Measurements from ENCODE around the gene MRPL21. TPM values are rescaled to one million over a fixed set of nuclear protein-coding genes. Genes with fewer than 3 reads are reported as not detected.

MRPL21 gene
- total RNA-seq, 4 donors from 2014 or later: 40.4 to 70.0 (median 52.8) TPM

DNA sequence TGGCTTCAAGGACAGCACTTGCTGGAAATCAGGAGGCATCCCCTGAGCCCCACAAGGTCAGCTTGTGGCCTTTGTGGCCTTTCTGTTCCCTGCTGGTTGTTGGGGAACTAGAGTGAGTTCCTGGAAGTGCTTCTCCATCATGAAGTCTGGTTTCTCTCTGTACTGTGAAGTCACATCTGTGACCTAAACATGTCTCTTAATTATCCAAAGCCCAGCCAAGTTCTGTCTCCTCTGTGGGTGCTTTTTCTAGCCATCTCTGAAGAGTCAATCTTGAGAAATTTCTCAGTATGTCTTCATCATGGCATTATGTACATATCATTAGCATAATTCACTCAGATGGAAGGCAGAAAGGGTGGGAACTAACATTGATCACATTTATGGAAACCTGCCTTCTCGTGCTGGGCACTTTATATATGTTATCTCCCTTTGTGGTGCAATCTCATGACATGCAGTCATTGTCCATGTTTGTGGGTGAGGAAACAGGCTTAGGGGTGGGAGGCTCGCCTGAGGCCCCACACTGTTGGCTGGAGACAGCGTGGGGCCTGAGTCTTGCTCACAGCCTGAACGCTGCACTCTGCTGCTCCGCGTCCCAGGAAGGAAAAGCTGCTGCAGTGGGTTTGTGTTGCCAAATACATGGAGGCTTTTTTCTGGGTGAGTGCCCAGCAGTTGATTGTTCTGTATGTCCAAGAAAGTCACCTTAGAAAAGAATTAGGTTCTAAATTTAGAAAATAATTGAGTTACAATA, 24.7 kb upstream of the MRPL21 start:
- TF ChIP-seq POLR2AphosphoS5 (IDR thresholded peaks at IDR 0.05): peak; percentile 91
- no peak for TF ChIP-seq EP300 (IDR thresholded peaks at IDR 0.05)

DNA sequence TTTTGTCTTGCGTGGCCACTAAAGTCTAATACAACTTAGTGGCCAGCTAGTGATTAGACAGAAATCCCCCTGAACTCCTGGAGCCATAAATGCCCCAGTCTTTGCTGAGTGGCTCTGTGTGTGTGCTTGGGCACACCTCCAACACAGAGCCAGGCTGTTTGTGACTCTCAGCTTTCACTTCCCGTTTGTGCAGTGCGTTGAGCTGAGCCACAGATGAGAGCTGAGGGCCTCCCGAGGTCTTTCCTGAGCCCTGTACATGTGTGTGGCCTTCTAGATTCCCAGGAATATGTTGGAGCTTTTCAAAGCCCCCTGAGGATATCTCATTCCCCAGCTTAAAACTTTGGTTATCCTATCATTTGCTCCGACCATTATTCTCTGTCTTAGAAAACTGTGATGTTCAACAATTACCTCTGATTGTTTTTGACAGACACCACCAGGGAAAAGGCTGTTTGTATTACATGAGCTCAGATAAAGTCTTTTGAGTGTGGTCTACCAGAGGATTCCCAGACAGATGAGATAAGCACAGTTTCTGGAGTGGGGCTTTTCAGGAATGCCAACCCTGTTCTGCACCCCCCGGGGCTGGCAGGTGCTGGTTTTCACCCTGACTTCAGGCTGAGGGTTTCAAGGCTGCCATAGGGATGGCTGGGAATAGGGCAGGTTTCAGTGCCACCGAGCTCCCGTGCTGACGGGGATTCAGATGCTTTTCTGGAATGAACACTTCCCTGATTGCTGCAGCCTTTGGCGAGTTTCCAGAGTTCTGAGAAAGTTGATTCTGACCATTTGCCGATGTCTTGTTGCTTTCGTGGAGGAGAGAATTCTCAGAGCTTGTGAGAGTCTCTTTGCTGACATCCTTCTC, 23.9 kb upstream of the MRPL21 start:
- Histone ChIP-seq H3K36me3 (peaks cover 0 to 88% of the 10 kb centered on the region in 2 donors), H3K4me1 (peaks cover 4 to 85% (median 21%) of the 10 kb centered on the region in 3 donors), H3K27ac (peak overlapping the region; percentile 64 to 93 (median 86)), H3K27me3 (no peaks in the 10 kb centered on the region), H3K4me3 (no peak overlapping the region), H3K9me3 (peaks cover 0 to 20% (median 0%) of the 10 kb centered on the region in 3 donors)
- TF ChIP-seq, protein P1, sequence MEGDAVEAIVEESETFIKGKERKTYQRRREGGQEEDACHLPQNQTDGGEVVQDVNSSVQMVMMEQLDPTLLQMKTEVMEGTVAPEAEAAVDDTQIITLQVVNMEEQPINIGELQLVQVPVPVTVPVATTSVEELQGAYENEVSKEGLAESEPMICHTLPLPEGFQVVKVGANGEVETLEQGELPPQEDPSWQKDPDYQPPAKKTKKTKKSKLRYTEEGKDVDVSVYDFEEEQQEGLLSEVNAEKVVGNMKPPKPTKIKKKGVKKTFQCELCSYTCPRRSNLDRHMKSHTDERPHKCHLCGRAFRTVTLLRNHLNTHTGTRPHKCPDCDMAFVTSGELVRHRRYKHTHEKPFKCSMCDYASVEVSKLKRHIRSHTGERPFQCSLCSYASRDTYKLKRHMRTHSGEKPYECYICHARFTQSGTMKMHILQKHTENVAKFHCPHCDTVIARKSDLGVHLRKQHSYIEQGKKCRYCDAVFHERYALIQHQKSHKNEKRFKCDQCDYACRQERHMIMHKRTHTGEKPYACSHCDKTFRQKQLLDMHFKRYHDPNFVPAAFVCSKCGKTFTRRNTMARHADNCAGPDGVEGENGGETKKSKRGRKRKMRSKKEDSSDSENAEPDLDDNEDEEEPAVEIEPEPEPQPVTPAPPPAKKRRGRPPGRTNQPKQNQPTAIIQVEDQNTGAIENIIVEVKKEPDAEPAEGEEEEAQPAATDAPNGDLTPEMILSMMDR (IDR thresholded peaks at IDR 0.05): no peak
- TF ChIP-seq EP300 (IDR thresholded peaks at IDR 0.05) (no peak), POLR2A (IDR thresholded peaks at IDR 0.05) (no peak), POLR2AphosphoS5 (IDR thresholded peaks at IDR 0.05) (no peak)
- 22 to 40% methylated on average over 4 to 11 of the region's 12 CpGs for WGBS, 2 donors (ENCODE audit: low coverage in 1 of 2)
- no peak for ATAC-seq

More for the DNA sequence above, 24.7 kb upstream of the MRPL21 start:
- 13 to 31% methylated on average over 5 to 6 of the region's 6 CpGs for WGBS, 2 donors (ENCODE audit: low coverage in 1 of 2)
- H3K4me3 ChIP-seq: no peak overlapping the region
- peak overlapping the region; percentile 64 to 93 (median 86) for H3K27ac ChIP-seq
- no peaks in the 10 kb centered on the region for H3K27me3 ChIP-seq
- H3K36me3 ChIP-seq: peaks cover 0 to 85% of the 10 kb centered on the region in 2 donors
- peaks cover 4 to 86% (median 21%) of the 10 kb centered on the region in 3 donors for H3K4me1 ChIP-seq
- ATAC-seq: peak; percentile 18
- peaks cover 0 to 20% (median 0%) of the 10 kb centered on the region in 3 donors for H3K9me3 ChIP-seq

- Histone ChIP-seq H3K9me3 (peaks cover 0 to 20% (median 0%) of the 10 kb centered on the region in 3 donors), H3K27ac (peak overlapping the region in 3 of 4 donors; percentile 66 to 93 (median 85)), H3K4me3 (no peak overlapping the region), H3K4me1 (peaks cover 4 to 73% (median 21%) of the 10 kb centered on the region in 3 donors), H3K27me3 (no peaks in the 10 kb centered on the region), H3K36me3 (peaks cover 0 to 89% of the 10 kb centered on the region in 2 donors)
- no peak for ATAC-seq
- TF ChIP-seq POLR2A (IDR thresholded peaks at IDR 0.05) (no peak), POLR2AphosphoS5 (IDR thresholded peaks at IDR 0.05) (no peak), EP300 (IDR thresholded peaks at IDR 0.05) (no peak)
- TF ChIP-seq, protein P1 (IDR thresholded peaks at IDR 0.05): no peak
- 89 to 91% methylated on average over 3 of the region's 3 CpGs for WGBS, 2 donors (ENCODE audit: low coverage in 1 of 2)
Measured at GRCh38 chr11:68925611-68926010, 22.0 kb upstream of the MRPL21 start.

GRCh38 chr11:68924073-68924925, 20.7 kb upstream of the MRPL21 start:
- peak; percentile 72 for ATAC-seq
- Histone ChIP-seq H3K4me1 (peaks cover 4 to 67% (median 21%) of the 10 kb centered on the region in 3 donors), H3K4me3 (no peak overlapping the region), H3K27me3 (no peaks in the 10 kb centered on the region), H3K9me3 (peaks cover 0 to 20% (median 0%) of the 10 kb centered on the region in 3 donors), H3K36me3 (peaks cover 0 to 88% of the 10 kb centered on the region in 2 donors), H3K27ac (peak overlapping the region; percentile 66 to 93 (median 82))
- 22 to 61% methylated on average over 4 to 7 of the region's 10 CpGs for WGBS, 2 donors (ENCODE audit: low coverage in 1 of 2)
- TF ChIP-seq EP300 (IDR thresholded peaks at IDR 0.05) (no peak), POLR2AphosphoS5 (IDR thresholded peaks at IDR 0.05) (no peak), POLR2A (IDR thresholded peaks at IDR 0.05) (no peak)
- TF ChIP-seq, protein P1 (IDR thresholded peaks at IDR 0.05): peak in 2 of 4 experiments; percentile 27 to 49

All from gastroesophageal sphincter (tissue), 4 donors.